HK-2 (cell line): ENCODE results near the gene KCNQ1OT1.

Experiments
- DNase-seq: peaks from one replicate; pipeline ENCODE4 v3.0.0-alpha.2; 2018; ENCODE audit not compliant: unreplicated experiment

The KCNQ1OT1 gene

DNA sequence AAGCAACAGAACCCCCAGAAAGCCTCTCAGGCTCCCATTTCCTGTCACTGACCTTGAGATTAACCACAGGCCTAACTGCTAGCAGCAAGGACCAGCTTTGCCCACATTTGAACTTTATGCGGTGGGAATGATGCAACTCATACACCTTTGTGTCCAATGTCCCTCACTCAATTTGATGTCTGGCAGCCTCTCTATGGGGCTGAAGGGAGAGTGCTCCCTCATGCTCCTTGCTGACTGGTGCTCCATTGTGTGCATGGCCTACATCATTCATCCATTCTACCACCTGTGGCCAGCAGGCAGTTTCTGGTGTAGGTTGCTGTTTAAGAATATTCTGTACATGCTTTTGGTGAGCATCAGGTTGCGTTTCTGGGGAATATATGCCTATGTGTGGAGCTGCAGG, 31.9 kb downstream of the KCNQ1OT1 start:
- no peak for DNase-seq

DNA sequence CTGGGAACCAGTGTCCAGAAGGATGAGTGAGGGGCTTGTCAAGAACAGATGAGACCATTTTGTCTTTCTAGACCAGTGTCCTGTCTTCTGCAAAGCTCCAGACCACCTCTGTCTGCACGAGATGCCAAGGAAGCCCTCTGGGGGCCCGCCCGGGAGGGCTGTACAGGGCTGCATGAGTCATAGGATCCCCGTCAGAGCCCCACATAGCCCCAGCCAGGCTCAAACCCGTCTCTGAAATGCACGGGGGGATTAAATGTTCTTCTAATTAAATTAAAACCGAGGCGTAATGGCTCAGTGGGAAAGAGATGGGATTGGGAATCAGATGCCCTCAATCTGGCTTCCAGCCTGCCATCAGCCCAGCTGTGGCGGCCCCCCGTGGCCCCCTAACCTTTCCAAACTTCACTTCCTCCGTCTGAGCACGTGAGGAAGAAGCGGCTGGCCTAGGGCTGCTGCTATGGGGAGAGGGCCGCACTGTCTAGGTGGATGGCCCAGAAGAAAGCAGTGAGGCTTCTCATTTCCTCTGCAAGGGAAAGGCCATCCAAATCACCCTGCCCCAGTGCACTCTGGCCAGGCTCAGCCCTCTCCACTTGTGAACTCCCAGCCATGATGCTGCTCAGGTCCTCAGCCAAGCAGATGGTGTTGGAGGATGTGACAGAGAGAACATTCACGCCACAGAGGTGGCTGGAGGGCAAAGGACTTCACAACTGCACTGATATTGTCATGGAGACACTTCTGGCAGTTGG, 32.8 kb downstream of the KCNQ1OT1 start:
- DNase-seq: no peak

DNA sequence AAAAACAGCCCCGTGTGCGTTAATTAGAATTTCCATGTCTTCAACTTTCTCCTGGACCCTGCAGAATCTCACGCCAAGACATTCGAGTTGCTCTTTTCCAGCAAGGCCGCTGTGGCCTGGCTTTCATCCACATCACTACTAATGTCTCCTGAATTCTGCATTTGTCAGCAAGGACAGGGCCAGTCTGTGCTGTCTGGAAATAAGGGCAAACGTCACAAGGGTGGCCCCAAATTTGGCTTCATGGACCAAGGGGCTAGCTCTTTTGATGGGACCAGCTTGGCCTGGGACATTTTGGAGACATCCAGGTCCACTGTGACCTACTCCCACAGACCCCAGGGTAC, 33.4 kb downstream of the KCNQ1OT1 start:
- DNase-seq: no peak

DNA sequence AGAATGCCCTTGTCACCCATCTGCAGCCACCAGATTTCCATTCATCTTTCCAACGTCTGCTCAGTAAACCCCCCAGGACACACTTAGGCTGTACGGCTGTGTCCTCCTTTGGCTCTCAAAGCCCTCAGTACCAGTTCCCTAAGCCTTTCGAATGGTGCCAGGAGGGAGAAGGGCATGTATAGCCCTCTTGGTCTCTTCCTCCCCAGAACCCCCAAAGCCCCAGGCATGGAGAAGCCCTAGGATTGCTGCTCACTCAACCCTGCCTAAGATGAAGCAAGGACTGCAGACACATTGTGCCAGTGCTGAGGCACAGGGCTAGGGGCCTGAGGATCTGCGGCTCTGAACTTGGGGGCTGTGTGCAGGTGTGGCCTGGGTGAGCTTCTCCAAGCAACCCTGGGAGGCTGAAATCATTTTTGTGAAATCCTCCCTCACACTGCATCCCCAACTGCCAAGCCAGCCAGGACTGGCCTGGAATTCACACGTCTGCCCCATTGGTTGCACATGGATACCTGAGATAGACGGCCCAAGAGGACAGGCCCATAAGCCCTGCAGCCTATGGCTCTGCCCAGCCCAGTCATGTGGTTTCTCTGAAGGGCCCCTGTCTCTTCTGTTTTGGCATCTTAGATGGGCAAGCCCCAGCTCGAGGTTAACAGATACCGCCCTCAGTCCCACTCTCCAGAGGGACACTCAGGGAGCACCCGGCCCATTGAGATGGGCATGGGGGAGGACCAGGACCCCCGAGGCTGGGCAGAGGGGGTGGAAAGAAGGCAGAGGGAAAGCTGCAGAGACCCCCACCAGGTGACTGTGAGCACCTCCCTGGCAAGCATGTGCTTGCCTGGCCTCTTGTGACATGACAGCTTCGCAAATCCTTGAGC, 34.0 kb downstream of the KCNQ1OT1 start:
- DNase-seq: no peak

DNA sequence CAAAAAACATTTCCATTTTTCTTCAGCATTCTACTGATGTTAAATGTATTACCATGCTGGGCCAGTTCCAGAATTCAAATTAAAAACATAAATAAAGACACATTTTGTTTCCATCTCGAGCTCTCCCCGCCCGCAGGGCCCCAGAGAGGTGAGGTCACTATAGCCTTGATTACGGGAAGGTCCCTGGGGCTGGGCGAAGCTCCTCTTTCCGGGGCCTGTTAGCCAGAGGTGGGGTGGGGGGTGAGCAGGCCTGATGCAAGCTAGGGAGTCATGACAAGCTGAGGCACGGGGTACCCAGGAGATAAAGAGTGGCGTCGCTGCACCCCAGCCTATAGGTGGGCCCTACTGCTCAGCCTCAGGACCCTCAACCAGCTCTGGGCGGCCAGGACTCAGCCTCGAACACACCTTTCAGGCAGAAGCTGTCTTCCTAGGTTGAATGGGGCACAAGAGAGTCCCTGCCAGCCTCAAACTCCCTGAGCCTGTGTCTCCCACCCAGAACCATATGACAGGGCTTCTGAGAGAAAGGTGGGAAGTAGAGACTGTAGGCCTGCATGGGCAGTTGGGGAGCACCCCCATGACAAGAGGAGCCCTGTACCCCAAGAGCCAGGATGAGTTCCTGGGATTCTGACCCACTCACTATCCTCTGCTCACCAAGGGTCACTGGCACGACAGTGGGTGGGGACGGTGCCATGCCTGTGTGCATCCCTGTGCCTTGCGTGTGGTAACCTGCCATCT, 34.8 kb downstream of the KCNQ1OT1 start:
- DNase-seq: no peak

DNA sequence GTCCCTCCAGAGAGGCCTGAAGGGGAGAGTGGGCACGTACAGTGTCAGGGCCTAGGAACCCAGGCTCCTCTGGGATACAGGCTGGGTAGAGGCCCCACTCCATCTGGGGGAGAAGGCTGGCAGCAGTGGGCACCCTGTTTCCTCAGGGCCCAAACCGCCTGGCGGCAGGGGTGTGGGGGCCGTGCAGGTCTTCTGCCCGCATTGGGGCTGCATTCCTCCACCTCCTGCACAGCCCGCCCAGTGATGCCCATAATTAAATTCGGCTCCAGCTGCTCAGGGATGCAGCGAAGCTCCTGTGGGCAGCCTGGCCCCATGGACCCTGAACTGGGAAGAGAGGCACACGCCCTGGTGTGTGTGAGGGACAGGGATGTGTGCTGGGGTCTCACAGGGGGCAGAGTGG, 35.4 kb downstream of the KCNQ1OT1 start:
- no peak for DNase-seq

DNA sequence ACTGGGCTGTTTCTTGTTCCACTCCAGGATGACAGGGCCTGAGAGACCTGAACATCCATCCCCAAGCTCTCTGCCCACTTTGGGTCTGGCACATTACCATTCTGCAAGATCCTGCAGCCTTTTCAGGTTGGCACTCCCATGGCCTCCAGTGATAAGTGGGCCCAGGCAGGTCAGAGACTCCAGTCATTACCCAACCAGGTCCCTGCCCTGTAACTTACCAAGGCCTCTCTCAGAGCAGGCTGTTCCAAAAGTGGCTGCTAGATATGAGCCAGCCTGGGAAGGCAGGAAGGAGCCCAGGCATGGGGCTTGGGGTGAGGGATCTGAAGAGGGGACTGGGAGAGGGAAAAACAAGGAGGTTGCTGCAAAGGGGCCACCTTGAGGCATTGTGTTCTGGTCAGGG, 35.9 kb downstream of the KCNQ1OT1 start:
- DNase-seq: no peak

DNA sequence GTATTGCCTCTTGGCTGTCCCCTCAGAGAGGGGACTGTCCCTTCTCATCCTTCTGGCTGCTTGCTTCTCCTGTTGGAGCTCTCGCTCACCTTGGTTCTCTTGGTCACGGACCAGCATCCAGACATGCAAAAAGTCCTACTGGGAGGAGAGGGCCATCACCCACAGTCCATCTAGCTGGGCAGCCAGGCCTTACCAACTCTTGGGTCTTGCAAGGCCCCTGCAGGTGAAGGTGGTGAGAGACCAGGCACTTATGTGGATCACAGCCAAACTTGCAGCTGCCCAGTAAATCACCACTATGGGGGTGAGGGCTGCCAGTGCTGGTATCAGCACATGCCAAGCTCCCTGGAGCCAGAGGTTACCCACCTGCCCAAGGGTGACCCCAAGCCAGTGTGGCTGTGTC, 36.3 kb downstream of the KCNQ1OT1 start:
- DNase-seq: no peak

DNA sequence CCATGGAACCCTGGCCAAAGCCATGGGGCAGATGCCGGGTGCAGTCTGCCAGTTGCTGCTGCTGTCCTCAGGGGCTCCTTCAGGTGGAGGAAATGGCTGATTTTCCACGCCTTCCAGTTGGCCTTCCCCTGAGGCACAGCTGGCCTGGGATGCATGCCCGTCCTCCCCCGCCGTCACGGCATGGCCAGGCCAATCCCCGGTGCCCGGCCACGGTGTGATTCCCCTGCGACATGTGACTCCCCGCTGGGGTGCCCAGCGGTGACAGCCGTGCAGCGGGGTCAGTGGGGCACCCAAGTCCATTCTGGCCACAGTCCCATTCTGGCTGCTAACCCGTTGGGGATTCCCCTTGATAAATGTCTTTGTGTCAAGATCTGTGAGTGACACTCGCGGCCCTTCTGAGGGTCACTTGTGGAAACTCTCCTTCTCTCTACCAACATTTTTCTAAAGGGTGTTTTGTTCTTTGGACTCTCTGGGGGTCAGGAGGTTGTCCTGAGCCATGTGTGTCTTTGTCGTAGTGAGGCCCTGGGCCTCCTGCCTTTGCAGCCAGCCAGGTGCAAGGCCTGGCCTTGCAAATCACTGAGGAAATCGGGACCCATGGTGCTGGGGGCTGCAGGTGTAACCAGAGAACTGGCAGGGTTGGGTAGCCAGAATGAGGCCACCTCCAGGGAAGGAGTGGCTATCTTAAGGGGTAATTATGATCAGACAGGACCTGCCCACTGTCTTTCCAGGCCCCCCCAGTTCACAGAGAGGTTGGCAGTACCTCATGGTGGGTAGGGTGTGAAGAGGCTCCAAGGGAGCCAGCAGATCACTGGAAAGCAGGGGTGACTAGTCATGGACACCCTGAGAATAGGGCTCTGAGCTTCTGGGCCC, 37.1 kb downstream of the KCNQ1OT1 start:
- DNase-seq: no peak

DNA sequence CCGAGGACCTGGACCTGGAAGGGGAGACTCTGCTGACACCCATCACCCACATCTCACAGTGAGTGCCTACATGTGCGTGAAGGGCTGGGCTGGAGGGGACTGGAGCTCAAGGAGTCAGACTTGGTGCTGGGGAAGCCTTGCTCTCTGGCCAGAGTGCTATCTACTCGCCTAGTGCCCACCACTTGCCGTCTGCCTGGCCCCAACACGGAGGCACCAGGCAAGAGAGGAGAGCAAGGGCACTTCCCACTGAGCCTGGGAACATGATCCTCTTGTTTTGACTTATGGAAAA, 37.8 kb downstream of the KCNQ1OT1 start:
- no peak for DNase-seq

DNA sequence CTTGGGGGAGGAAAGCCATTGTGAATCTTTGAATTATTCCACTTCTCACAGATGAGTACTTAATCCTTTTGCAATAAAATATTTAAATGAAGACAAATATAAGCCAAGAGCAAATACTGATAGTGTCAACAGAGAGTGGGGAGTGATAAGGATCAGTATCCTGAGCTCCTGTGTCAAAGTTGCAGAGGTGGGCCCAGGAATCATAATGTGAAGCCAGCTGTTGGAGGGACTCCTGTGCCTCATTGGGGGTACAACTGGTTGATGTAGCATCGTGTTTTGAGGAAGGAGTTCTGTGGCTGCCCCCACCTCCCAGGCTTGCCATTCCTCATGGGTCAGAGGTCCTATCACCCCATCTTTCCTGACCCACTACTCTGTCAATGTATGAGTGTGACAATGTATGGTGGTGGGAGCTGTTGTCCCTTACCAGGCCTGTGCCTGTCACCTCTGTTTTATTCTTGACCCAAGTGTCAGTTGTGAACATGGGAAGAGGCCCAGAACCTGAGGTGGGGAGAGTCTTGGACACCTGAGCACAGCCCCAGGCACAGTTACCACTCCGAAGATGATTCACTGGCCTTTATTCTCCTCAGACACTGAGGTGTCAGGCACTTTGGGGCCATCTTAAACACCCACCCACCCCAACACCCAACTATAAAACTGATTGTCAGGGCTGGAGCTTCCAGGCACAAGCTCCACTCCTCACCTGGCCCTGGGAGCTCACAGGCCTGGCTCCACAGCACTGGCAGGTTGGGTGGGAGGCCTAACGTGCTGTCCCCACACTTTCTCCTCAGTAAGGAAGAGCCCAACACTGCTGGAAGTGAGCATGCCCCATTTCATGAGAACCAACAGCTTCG, 38.4 kb downstream of the KCNQ1OT1 start:
- no peak for DNase-seq

DNA sequence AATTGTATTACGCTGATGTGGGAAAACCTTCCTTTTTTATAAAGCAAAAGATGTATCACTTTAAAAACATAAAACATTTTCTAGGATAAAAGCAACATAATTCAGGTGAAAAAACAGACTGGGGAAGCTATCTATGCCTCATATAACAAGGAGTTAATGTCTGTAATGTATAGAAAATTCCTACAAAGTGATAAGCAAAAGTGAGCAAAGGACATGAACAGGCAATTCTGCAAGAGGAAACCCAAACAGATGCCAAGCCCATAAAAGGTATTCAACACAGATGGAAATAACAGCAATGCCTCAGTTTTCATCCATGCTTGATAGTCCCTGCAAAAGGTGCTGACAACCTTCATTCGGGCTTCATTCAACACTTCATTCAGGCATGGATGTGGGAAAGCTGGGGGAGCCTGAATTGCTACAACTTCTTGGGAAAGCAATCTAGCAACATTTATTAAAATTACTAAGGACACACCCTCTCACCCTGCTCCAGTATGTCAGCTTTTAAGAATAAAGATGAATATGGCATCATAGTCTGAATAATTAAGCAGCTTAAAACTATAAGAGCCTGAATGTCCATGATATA, 39.3 kb downstream of the KCNQ1OT1 start:
- DNase-seq: no peak

DNA sequence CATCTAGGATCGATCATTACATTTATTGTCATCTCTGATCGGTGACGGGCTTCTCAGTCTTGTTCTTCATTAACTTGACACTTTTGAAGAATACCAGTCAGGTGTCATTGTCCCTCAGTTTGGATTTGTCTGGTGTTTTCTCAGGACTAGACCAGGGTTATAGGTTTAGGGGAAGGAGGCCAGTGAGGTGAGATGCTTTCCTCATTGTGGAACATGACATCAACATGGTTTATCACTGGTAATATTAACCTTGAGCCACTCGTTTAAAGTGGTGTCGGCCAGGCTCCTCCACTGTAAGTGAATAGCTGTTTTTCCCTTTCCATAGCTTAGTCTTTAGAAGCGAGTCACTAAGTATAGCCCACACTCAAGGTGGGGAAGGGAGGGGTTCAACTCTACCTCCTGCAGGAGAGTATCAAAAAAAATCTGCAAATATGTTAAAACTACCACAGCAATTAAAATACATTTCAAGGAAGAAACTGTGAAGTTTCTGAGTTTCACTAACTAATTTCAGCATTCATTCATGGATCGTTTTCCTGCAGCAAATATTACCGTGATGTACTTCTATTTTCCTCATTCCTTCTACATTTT, 42.0 kb downstream of the KCNQ1OT1 start:
- DNase-seq: no peak

DNA sequence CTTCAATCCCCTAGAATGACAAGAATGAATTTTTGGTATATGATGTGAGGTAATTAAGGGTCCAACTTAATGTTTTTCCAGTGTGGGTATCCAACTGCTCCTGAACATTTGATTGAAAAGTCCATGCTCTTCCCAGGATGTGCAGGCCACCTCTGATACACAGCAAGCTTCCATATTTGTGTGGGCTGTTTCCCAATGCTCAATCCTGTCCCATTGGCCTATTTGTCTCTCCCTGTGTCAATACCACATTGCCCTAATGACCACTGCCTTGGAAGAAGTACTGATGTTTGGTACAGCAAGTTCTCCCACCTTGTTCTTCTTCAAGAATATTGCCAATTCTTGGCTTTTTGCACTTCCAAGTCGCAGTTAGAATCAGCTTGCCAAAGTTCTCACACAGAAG, 42.9 kb downstream of the KCNQ1OT1 start:
- no peak for DNase-seq

DNA sequence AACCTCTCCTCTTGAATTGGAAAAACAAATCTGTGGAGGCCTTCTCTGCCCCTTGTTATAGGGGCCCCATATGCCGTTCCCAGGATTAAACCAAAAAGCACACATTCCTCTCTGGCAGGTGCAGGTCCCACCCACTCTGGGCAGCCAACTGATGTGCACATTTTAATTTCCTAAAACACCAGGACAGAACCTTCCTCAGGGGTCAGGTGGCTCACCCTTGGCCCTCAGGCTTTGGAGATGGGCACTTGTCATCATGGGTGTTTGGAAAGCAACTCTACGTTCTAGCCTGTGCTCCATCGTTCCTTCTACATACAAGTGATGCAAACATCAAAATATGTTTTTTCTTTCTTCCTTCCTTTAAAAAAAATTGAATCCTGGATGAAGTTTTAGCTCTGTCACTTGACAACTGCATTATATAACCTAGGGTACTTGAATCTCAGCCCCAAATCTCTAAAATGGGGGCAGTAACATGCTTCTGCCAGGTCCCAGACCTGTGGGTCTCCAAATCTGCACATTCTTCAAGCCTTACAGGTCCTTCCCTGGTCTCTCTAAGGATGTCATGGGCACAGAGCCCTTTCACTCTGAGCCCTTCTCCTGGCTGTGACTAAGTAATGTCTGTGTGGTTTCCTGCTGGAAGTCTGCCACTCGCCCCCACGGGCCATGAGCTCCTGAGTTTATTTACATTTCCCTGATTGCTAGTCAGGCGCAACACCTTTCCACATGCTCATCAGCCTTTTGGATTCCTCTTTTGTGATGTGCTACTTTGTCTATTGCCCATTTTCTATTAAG, 43.8 kb downstream of the KCNQ1OT1 start:
- peak; percentile 44 for DNase-seq

DNA sequence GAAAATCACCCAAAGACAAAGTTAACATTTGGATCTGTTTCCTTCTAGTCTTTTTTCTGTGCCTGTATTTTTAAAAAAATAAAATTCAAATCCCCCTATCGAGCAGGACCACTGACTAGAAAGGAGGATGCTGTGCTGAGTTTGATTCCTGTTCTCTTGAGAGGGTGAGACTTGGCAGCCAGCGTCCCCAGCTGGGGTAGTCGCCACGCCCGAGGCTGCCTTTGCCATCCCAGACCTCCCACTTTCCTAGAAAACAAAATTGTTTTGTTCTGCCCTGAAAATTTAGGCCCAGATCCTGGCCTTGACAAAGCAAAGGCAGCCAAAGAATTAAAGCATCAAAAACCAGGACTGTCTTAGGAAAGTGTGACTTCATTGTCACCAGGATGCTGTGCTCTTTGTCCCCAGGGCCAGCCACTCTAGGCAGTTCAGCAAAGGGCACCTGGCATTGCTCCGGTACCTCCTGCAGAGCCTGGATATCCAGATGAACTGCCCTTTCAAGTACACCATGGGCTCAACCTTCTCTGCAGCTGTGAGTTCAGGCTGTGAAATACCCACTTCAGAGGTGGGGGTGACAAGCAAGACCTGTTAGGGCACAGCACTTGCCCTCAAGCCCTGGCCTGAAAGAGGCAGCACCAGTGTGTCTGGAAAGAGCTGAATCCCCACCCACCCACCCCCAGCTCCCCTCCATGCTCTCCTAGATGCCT, 44.6 kb downstream of the KCNQ1OT1 start:
- DNase-seq: no peak

DNA sequence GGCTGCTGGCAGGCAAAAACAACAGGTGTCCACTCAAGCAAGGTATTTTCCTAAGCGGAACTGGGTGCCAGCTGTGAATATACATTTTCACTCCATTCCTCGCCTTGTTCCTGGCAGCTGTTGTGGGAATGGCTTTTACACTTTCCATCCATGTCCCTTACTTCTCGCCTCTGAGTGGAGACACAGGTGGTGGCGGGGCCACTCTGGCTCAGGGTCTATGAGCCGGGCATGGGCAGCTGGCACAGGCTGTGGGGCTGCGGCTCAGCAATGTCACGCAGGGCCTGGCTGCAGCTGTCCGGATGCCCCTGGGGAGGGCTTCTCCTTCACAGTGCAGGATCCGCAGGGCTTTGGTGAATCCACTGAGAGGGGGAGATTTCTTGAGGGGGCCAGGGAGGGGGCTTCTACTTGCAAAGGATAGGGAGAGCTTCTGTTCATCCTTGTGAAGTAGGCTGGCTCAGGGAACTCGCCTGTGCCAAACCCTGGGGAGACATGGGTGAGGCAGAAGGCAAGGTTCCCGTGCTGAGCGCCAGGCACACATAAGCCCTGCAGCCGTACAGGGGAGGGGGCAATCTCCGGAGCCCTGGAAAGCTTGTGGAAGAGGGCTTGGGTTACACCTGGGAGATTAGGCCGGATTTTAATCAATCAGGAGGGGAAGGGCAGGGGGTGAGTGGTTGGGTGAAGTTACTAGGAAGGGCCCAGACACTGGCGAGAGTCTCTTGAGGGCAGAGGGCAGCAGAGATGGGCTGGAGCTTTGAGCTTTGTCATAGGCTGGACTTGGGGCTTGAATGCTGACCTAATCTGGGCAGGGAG, 45.7 kb downstream of the KCNQ1OT1 start:
- no peak for DNase-seq

DNA sequence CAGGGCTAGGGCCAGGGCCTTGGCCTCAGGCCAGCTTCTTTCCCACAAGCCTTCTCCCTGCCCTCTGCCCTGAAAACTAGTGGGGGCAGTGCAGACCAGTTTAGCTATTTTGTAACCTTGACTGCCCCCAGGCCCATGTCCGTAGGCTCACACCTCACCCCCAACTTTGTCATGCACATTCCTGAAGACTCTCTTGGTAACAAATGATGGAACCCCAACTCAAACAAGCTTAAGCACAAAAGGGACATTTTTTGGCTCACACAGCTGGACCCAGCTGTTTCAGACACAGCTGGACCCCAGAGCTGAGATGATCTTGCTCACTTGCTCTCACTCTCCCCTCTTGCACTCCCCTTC, 46.6 kb downstream of the KCNQ1OT1 start:
- no peak for DNase-seq
